ENCODE measurements around the gene TMEM204. TPM values are rescaled to one million over a fixed set of nuclear protein-coding genes. Genes with fewer than 3 reads are reported as not detected.

Gene TMEM204
- total RNA-seq, 1 donor from 2014 or later, result 2.8 TPM

DNA sequence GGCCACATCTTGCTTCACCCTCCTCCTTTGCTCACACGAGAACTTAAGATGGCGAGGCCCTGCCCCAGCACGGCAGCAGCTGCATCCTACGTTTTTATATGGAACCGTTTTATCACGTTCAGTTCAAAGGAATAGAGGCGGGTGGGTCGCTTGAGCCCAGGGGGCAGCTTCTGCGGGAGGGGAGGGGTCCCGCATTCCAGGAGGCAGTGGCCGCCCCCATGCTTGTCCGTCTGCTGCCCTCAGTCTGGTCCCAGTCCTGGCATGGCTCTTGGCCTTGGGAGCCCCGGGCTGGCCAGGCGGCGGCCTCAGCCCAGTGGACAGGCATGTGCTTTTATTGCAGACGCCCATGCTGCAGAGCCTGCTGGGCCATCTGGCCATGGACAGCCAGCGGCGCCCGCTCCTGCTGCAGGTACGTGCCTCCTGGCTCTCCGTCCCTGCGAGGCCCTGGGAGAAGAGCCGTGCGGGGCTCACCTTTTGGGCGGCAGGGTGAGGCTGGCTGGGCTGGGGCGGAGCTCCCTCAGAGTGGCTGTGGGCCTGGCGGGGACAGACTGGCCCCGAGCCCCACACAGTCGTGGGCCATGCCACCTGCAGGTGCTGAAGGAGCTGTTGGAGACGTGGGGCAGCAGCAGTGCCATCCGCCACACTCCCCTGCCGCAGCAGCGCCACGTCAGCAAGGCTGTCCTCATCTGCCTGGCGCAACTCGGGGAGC, 33.6 kb upstream of the TMEM204 start:
- ATAC-seq, result no peak

DNA sequence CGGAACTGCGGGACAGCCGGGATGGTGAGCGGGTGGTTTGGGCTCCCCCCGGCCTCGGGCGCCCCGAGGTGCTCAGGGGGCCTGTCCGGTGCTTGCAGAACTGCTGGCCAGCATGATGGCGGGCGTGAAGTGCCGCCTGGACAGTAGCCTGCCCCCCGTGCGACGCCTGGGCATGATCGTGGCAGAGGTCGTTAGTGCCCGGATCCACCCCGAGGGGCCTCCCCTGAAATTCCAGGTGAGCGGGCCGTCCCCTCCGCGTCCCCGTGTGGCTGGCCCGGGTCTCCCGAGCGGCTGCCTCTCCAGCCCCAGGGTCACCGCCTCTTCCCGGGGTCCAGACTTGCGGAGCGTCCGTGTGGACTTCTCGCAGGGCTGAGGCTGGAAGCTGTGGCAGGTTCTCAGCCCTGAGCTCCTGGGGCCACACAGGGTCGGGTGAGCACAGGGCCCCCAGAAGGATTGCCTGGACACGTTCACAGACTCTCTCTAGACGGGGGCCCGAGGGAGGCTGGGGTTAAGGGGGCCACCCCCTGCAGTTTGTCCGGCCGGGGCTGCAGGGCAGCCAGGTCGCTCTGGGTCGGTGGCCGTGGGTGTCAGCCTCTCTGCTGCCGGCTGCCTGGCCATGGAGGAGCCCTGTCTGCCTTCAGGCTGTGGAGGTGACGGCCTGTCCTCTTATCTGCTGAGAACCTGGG, 32.9 kb upstream of the TMEM204 start:
- no peak for ATAC-seq

DNA sequence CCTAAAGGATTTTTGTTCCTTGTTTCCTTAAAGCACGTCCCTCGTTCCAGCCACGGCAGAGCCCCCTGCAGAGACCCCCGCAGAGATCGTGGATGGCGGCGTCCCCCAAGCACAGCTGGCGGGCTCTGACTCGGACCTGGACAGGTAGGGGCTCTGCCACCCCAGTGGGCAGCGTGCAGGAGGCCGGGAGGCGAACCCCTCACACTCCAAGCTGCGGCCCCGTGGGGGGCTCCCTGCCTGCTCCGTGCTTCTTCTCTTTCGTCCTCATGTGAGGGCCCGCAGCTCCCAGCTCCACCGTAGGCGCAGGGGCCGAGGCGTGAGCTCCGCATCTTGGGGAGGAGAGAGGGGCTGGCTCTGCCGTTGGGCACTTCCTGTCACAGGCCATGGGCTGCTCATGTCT, 31.8 kb upstream of the TMEM204 start:
- ATAC-seq, result no peak

DNA sequence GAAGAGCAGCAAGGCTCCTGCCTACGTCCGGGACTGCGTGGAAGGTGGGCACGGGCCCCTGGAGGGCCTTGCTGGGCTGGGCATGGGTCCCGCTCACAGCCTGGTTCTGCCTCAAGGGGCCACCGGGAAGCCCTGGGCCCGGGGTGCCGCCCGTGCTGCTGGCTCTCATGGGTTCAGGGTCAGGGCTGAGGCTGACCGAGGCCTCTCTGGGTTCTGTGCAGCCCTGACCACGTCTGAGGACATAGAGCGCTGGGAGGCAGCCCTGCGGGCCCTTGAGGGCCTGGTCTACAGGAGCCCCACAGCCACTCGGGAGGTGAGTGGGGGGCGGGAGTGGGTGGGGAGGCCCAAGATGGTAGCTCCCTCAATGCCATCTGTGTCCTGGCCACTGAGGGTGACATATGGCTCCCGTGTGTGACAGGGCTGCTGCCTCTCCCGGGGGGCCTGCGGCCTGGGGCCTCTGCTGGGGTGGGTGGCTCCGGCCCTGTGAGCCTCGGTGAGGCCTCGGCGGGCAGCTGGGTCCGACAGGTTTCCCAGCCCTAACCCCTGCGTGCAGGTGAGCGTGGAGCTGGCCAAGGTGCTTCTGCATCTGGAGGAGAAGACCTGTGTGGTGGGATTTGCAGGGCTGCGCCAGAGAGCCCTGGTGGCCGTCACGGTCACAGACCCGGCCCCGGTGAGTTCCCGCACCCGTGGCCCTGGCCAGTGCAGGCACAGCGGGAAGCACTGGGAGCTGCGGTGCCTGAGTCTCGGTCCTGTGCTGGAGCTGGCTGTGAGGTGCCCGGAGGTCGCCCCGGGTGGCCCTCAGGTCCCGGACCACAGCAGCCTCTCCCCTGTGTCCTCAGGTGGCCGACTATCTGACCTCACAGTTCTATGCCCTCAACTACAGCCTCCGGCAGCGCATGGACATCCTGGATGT, 31.1 kb upstream of the TMEM204 start:
- no peak for ATAC-seq

DNA sequence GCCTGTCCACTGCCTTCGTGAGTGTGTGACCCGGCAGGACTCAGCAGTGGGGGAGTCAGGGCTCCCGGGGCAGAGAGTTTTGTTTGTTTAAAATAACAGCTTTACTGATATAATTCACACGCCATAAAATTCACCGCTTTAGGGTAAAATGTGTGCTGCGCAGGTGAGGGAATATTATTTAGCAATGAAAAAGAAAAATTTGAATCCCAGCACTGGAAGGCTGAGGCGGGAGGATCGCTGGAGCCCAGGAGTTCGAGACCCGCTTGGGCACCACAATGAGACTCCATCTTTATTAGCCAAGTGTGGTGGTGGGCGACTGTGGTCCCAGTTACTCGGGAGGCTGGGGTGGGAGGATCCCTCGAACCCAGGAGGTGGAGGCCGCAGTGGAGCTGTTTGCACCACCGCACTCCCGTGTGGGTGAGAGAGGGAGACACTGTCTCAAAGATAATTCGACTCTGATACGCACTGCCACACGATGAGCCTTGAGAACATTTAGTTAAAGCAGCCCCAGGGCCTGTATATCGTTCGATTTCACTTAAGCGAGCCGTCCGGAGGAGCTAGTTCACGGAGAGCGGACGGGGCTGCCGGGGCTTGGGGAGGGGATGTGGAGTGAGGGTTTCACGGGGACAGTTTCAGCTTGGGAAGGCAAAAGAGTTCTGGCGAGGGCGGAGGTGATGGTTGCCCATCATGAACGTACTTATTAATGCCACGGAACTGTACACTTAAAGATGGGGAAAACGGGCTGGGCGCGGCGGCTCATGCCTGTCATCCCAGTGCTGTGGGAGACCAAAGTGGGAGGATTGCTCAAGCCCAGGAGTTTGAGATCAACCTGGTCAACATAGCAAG, 30.1 kb upstream of the TMEM204 start:
- ATAC-seq, result no peak

DNA sequence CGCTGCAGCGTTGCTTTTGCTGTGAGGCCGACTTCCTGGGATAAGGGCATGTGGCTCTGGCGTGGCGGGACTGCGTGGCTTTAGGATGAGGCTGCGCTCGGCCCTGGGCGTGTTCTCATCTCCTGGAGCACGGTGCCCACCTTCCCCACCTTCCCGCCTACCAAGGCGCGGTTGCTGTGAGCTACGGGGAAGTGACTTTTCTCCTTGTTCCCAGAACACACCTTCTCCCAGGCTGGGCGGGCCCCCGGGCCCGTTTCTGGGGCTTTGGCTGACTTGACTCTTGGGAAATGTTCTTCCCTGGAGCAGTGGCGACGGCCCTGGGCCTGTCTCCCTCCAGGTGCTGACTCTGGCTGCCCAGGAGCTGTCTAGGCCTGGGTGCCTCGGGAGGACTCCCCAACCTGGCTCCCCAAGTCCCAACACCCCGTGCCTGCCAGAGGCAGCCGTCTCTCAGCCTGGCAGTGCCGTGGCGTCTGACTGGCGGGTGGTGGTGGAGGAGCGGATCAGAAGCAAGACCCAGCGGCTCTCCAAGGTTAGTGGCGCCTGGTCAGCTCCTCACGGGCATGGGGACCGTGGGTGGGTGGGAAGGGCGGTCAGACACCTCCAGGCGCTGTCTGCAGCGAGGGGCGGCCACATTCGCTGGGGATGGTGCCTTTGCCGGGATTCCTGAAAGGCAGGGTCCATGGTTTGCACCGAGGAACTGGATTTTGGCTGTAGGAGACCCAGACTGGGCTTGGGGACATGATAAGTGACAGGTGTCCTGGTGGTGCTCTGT, 28.2 kb upstream of the TMEM204 start:
- ATAC-seq, result no peak

DNA sequence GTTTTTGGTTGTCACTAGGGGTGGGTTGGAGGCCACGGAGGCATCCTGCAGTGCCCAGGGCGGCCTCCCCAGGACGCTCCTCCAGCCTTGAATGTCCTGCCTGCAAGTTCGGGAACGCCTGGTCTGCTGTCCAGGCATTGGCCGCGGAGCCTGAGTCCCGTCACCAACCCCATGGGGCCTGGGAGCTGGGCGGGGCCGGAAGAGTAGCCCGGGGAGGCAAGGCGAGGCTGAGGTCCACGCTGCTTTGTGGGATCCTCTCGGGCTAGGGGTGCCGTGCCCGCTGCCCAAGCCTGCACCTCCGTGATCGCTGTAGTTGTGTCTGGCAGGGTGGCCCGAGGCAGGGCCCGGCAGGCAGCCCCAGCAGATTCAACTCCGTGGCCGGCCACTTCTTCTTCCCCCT, 27.6 kb upstream of the TMEM204 start:
- no peak for ATAC-seq

DNA sequence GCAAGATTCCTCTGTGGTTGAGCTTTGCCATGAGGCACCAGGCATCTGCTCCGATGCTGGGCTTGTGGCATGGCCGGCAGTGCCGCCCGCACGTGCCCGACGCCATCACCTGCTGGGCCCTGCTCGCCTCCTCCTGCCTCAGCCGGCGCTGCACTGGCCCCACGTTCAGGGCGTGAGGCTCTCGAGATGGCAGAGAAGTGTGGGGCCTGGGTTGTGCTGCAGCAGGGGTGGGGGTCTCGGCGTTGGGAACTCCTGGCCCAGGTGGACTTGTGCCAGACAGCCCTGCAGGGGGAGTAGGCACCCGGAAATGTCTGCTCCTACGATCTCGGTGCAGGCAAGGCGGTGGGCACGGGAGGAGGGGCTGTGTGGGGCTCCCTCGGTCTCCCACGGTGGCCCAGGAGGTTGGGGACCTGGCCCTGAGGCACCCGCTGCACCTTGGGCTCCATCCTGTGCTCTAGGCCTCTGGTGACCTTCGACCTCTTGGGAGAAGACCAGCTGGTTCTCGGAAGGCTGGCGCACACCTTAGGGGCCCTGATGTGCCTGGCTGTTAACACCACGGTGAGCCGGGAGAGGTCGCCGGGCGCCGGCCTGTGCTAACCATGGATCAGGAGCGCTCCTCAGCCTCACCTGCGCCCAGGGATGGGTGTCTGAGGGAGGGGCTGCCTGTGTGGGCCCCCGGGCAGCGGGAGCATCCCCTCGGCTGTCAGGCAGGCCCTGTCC, 26.8 kb upstream of the TMEM204 start:
- no peak for ATAC-seq

DNA sequence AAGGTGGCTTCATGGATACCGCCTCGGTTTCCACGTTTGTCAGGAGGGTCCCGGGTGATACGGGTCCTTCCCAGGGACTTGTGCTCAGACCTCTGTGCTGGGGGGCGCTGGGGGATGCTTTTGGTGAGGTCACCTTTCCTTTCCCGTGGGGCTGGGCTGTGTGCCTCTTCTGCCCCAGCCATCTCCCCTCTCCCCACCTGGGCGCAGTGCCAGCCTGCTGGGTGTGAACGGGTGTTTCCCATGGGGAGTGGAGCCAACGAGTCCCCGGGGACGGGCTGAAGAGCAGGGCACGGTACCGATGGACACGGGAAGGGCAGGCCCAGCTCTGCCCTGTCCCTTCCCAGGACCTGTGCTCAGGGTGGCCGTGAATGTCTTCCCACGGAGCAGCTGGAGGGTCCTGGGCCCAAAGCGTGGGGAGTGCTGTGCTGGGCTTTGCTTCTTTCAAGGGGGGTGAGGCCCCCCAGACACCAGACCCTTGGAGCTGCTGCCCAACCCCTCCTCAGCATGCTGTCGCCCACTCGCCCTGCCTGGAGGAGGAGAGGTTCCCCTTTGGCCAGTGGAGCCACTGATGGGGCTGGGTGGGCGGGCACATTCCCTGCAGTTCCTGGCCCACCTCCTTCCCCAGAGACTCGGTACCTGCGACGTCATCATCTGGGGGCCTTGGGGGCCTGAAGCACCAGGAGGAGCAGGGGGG, 24.8 kb upstream of the TMEM204 start:
- no peak for ATAC-seq

DNA sequence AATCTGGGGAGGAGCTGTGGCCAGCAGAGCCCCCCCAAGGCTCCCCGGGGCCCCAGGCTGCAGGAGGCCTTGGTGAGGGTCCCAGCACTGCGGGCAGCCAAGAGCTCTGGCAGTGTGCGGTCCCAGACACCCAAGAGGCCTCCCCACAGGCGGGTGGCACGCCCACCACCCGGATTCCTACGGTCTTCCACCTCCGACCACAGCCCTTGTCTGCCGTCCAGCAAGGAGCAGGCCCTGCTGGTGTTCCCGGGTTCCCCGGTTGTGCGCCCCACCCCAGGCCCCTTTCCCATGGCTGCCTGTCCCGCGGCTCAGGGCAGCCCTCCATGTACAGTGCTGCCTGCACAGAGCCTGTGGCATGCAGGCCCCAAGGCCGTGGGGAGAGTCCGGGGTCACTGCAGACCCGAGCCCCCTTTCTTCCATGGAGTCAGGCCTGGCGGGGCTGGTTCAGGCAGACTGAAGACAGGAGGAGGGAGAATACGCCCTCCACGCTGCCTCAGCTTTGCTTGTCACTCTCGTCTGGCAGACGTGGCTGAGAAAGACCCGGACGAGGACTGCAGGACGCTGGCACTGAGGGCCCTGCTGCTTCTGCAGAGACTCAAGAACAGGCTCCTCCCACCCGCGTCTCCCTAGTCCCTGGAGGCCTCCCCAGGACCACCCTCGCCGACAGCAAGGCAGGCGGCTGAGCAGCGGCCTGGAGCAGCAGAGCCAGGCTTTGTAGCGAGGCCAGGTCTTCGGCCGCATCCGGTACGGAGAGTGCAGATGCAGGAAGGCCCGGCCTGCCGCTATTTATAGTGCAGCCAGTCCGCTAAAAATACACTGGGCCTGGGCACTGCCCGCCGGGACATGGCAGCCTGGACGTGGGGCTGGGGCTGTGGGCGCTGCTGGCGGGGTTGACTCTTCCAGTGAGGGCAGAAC, 23.9 kb upstream of the TMEM204 start:
- peak; percentile 35 for ATAC-seq

DNA sequence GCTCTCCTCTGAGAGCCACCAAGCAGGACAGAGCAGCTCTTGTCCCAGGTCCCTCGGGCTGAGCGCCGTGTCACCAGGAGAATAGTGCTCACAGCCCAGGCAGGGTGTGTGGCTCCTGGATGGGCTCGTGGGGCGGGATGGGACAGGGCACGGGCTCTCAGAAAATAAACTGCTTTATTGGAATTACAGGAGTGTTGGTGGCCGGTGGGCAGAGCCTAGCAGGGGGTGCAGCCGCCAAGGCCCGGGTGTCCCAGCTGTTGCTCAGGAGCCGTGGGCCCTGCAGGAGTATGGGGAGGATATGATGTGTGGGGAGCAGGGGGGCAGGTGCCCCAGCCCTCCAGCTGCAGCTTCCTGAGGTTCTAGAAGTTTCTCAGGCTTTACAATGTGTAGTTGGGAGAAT, 23.2 kb upstream of the TMEM204 start:
- no peak for ATAC-seq

DNA sequence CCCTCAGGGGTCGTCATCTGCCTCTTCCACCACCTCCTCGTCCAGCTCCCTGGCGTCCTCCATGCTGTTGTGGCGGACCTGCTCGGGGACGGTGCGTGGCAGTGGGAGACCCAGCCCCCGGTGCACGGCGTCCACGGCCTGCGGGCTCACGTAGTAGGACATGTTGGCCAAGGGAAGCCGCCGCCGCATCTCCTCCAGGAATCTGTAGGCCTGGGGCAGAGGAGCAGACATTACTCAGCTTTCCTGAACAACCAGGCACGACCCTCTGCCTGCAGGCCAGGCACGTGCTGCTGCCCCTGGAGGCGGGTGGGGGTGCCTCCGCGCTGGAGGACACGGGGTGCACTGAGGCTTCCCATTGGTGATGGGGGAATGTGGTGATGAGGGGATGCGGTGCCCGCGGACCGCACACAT, 22.5 kb upstream of the TMEM204 start:
- ATAC-seq, result peak; percentile 4

DNA sequence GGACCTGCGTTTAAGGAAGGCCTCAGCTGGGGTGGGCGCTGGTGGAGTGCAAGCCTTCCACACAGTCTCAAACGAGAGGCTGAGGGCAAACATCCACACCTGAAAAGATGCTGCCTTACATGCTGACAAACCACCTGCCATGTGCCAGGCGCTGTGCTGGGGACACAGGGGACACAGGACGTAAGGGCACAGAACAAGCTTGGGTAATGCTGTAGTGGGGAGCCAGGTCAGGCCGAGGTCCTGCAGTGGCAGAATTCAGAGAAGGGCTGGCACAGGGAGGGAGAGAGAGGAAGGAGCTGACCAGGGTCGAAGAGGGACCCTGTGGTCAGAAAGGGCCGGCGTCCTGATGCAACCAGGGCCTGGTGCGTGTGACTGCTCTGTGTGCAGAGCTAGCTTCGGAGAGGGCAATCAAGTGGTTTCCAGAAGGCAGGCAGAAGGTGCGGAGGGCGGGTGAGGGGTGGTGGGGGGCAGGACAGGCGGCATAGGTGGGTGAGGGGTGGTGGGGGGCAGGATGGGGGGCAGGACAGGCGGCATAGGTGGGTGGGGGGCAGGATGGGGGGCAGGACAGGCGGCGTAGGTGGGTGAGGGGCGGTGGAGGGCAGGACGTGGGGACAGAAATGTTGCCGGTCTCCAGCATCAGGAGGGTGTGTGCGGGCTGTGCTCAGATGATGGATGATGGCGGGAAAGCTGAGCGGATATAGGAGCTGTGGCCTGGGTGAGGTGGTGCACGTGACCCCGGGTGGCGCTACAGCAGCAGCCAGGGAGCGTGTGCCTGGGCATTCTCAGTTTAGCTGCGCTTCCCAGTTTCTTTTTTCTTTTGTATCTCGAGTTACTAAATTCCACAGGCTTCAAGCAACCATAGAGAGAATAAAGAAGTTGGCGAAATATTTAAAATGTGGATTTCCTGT, 21.6 kb upstream of the TMEM204 start:
- no peak for ATAC-seq

DNA sequence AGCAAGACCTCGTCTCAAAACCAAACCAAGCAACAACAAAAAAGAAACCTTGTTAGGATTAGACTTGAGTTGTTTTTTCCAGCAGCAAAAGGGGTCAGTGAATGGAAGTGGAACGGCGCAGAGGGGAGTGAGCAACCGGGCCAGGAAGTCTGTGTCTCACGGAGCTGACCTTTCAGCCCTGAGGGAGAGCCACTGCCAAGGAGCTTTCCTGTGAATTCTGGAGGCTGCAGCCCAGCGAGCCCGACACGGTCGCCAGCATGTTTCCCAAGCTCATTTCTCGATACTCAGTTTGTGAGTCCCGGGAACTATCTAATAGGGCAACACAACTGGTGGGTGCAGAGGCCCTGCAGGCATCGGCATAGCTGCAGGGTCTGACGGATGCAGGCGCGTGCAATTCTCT, 20.7 kb upstream of the TMEM204 start:
- no peak for ATAC-seq

DNA sequence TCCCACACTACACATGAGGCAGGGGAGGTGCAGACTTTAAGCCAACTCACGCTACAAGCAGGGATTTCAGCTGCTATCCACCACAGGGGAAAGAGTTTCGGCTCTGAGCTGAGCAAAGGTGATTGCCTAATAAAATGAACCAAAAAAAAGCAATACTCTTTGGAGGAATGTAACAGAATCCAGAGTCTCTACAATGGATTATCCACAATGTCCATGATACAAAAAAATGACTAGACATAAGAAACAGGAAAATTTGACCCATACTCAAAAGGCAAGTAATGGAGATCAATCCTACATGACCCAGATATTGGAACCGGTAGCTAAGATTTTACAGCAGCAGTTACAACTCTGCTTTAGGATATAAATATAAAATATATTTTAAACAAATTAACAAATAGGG, 19.0 kb upstream of the TMEM204 start:
- no peak for ATAC-seq

DNA sequence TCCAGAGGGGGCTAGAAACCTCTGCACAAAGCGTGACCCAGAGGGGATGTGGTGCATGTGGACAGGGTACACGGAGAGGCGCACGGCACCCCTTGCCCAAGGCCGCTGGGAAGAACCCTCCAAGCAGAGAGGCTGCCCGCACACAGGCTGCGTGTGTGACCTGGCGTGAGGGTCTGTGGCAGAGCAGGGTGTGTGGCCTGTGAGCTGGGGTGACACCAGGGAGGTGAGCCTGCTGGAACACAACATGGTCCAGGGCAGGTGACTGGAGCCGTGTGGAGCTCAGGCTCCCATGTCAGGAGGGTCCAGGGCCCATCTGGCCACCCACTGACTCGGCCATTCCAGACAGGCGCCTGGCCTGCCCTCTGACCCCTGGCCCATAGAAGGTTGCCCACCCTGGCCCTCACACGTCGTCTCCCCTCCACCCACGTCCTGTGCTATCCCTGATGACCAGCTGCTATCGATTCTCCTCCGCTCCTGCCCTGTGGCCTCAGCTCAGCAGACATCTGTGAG, 14.8 kb upstream of the TMEM204 start:
- peak; percentile 13 for ATAC-seq

DNA sequence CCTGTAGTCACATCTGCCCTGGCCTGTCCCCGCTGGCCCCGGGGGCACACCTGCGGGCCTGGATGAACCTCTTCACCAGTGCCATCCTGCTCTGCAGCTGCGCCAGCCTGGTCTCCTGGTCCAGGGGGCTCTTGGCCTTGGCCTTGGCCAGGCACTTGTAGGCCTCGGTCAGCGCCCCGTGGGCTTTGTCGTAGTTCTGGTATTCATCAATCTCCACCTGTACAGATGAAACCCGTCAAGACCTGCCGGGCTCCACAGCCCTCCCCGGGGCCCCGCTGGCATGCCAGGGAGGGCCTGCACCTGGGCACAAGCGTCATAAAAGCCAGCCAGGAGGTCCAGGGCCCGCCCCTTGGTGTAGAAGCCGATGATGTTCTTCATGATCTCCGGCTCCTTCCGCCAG, 13.6 kb upstream of the TMEM204 start:
- ATAC-seq, result peak; percentile 8

DNA sequence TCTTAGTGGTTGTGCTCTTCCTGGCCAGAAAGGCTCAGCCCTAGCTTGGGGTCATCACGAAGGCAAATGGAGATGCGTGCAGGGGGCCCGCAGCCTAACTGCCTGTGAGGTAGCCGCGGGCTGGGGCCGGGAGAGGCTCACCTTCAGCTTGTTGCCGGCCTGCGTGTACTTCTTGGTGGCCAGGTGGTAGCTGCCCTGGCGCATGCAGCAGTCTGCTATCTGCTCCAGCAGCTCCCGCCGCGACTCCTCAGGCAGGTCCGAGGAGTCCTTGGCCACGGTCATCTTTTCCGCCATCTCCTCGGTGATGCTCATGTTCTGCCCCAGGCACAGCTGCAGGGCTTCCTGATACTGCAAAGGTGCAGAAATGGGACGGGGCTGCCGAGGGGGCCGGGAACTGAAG, 13.0 kb upstream of the TMEM204 start:
- no peak for ATAC-seq

Measured in esophagus mucosa (tissue), 1 donor.